Measurements from ENCODE around the gene ISM1.

- no peak for TF ChIP-seq SPI1 (IDR thresholded peaks at IDR 0.05; ENCODE audit: borderline replicate concordance, low read depth)
- TF ChIP-seq CTCF (IDR thresholded peaks at IDR 0.05; ENCODE audit: insufficient read depth, low read length): no peak
- TF ChIP-seq, protein P1, sequence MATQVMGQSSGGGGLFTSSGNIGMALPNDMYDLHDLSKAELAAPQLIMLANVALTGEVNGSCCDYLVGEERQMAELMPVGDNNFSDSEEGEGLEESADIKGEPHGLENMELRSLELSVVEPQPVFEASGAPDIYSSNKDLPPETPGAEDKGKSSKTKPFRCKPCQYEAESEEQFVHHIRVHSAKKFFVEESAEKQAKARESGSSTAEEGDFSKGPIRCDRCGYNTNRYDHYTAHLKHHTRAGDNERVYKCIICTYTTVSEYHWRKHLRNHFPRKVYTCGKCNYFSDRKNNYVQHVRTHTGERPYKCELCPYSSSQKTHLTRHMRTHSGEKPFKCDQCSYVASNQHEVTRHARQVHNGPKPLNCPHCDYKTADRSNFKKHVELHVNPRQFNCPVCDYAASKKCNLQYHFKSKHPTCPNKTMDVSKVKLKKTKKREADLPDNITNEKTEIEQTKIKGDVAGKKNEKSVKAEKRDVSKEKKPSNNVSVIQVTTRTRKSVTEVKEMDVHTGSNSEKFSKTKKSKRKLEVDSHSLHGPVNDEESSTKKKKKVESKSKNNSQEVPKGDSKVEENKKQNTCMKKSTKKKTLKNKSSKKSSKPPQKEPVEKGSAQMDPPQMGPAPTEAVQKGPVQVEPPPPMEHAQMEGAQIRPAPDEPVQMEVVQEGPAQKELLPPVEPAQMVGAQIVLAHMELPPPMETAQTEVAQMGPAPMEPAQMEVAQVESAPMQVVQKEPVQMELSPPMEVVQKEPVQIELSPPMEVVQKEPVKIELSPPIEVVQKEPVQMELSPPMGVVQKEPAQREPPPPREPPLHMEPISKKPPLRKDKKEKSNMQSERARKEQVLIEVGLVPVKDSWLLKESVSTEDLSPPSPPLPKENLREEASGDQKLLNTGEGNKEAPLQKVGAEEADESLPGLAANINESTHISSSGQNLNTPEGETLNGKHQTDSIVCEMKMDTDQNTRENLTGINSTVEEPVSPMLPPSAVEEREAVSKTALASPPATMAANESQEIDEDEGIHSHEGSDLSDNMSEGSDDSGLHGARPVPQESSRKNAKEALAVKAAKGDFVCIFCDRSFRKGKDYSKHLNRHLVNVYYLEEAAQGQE (IDR thresholded peaks at IDR 0.05; ENCODE audit: insufficient replicate concordance, low read depth): no peak
- no peak for TF ChIP-seq GABPA (IDR thresholded peaks at IDR 0.05; ENCODE audit: low read depth)
Measured at GRCh38 chr20:13290724-13291123, 69.7 kb downstream of the ISM1 start.

Data from HL-60 (cell line).